Measurements from ENCODE around the gene C1QTNF3.

DNA sequence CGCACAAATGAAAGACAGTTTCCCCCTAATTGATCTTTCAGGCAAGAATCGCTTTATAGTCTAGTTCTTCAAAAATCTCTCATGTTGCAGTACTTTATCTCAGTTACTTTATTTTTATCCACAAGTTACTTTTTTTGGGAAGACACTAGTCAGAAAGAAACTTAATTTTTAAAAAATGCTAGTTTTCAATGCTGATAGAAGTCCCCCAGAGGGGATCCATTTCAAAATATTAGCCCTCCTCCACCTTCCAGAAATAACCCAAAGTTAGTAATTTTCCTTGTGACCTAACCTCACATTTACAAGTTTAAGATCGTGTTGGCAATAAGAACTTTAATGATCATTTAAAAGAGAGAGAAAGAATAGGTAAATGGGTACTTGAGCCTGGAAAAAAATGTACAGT is 11.0 kb downstream of the C1QTNF3 start:
- TF ChIP-seq, protein P1, sequence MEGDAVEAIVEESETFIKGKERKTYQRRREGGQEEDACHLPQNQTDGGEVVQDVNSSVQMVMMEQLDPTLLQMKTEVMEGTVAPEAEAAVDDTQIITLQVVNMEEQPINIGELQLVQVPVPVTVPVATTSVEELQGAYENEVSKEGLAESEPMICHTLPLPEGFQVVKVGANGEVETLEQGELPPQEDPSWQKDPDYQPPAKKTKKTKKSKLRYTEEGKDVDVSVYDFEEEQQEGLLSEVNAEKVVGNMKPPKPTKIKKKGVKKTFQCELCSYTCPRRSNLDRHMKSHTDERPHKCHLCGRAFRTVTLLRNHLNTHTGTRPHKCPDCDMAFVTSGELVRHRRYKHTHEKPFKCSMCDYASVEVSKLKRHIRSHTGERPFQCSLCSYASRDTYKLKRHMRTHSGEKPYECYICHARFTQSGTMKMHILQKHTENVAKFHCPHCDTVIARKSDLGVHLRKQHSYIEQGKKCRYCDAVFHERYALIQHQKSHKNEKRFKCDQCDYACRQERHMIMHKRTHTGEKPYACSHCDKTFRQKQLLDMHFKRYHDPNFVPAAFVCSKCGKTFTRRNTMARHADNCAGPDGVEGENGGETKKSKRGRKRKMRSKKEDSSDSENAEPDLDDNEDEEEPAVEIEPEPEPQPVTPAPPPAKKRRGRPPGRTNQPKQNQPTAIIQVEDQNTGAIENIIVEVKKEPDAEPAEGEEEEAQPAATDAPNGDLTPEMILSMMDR (conservative IDR thresholded peaks at IDR 0.05; ENCODE audit: low read length) = no peak
- no peak for TF ChIP-seq EZH2phosphoT487 (IDR thresholded peaks at IDR 0.05; ENCODE audit: borderline replicate concordance, low read depth, low read length)

Measured in OCI-LY7 (cell line).